ENCODE measurements around the gene COL23A1.
"Not testable (repeated sequence)": the region's sequence is repeated elsewhere in the genome, so short reads cannot be mapped to it uniquely, and the experiment has no call there.

Gene COL23A1

DNA sequence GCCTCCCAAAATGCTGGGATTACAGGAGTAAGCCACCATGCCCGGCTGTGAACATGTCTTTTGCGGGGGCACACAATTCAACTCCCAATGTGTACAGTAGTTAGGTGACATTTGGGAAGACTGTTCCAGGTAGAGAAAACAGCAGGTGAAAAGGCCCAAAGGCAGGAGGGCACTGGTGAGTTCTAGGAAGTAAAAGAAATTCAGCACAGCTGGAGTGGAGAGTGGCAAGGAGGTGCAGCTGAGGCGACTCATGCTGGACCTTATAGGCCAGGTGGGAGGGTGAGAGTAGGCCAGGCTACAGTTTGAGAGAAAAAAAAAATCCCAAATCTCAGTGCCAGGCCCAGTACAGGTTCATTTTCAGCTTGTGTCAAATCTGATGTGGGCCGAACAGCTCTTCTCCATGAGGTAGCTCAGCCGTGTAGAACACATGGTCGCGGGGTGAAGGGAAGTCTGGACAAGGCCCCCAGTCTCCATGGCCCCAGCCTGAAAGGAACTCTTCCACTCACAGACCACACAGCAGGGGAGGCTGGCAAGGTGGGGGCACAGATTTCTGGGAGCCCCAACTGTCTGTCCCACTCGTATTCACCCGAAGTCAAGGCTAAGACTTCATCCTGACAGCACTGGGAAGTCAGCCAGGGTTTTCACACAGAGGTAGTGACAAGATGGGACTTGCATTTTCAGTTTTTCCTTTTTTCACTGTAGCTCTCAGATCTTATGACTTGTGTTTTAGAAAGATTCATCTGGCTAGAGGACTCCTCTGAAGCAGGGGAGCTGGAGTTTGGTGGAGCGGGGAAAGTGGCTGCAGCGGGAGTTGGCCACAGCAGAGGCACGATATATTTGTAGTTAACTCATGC lies 390.4 kb downstream of the COL23A1 start:
- intact Hi-C loops (cut with DNase I; ENCODE audit: low total_unique reads), result no loop called here
- TF ChIP-seq, protein P1, sequence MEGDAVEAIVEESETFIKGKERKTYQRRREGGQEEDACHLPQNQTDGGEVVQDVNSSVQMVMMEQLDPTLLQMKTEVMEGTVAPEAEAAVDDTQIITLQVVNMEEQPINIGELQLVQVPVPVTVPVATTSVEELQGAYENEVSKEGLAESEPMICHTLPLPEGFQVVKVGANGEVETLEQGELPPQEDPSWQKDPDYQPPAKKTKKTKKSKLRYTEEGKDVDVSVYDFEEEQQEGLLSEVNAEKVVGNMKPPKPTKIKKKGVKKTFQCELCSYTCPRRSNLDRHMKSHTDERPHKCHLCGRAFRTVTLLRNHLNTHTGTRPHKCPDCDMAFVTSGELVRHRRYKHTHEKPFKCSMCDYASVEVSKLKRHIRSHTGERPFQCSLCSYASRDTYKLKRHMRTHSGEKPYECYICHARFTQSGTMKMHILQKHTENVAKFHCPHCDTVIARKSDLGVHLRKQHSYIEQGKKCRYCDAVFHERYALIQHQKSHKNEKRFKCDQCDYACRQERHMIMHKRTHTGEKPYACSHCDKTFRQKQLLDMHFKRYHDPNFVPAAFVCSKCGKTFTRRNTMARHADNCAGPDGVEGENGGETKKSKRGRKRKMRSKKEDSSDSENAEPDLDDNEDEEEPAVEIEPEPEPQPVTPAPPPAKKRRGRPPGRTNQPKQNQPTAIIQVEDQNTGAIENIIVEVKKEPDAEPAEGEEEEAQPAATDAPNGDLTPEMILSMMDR (IDR thresholded peaks at IDR 0.05), result no peak
- Histone ChIP-seq H3K9me3 (no peaks in the 10 kb centered on the region), H3K36me3 (peaks cover 0 to 4% (median 0%) of the 10 kb centered on the region in 3 donors), H3K4me3 (no peak overlapping the region), H3K27ac (no peak overlapping the region), H3K27me3 (peaks cover 0 to 3% of the 10 kb centered on the region in 2 donors), H3K4me1 (peaks cover 0 to 5% (median 2%) of the 10 kb centered on the region in 4 donors)
- no peak for DNase-seq

DNA sequence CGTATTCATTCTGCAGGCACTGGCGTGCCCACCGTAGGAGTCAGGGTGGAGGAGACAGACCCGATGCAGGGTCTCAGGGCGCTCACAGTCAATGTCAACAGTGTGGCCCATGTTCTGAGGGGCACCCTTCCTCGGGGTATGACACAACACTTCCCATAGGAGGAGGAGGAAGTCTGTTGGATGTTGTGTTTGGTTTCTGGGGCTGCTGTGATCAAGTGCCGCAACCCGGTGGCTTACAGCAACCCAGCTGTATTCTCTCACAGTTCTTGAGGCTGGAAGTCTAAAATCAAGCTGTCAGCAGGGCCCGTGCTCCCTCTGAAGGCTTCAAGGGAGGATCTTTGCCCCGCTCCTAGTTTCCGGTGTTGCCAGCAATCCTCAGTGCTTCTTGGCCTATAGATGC lies 391.5 kb downstream of the COL23A1 start:
- H3K4me1 ChIP-seq, result peaks cover 0 to 2% (median under 1%) of the 10 kb centered on the region in 4 donors
- no peak overlapping the region for H3K4me3 ChIP-seq
- DNase-seq, result peak in 1 of 2 donors; percentile 45
- no peak overlapping the region for H3K27ac ChIP-seq
- H3K36me3 ChIP-seq, result no peaks in the 10 kb centered on the region
- TF ChIP-seq, protein P1 (IDR thresholded peaks at IDR 0.05), result no peak
- H3K9me3 ChIP-seq, result no peaks in the 10 kb centered on the region
- intact Hi-C loops (cut with DNase I; ENCODE audit: low total_unique reads), result no loop called here
- peaks cover 0 to 14% of the 10 kb centered on the region in 2 donors for H3K27me3 ChIP-seq

GRCh38 chr5:178198151-178198550 lies 392.0 kb downstream of the COL23A1 start:
- H3K4me3 ChIP-seq, result not testable (repeated sequence)
- H3K27me3 ChIP-seq, result peaks cover 0 to 19% of the 10 kb centered on the region in 2 donors

GRCh38 chr5:178196986-178197385 lies 393.2 kb downstream of the COL23A1 start:
- H3K27me3 ChIP-seq, result peaks cover 0 to 21% of the 10 kb centered on the region in 2 donors
- no peak overlapping the region for H3K4me3 ChIP-seq
- TF ChIP-seq, protein P1 (IDR thresholded peaks at IDR 0.05), result peak in 1 of 2 experiments; percentile 8
- H3K9me3 ChIP-seq, result no peaks in the 10 kb centered on the region
- H3K27ac ChIP-seq, result no peak overlapping the region
- no peaks in the 10 kb centered on the region for H3K36me3 ChIP-seq
- intact Hi-C loops (cut with DNase I; ENCODE audit: low total_unique reads), result no loop called here
- no peak for DNase-seq
- H3K4me1 ChIP-seq, result no peaks in the 10 kb centered on the region

More at GRCh38 chr5:178198151-178198550, 392.0 kb downstream of the COL23A1 start:
- H3K9me3 ChIP-seq; H3K27ac ChIP-seq; H3K36me3 ChIP-seq; H3K4me1 ChIP-seq; intact Hi-C loops (cut with DNase I; ENCODE audit: low total_unique reads): not testable (repeated sequence)
- peak in 1 of 2 donors; percentile 25 for DNase-seq

- Histone ChIP-seq H3K36me3 (no peaks in the 10 kb centered on the region), H3K4me3 (no peak overlapping the region), H3K27ac (no peak overlapping the region), H3K9me3 (no peaks in the 10 kb centered on the region), H3K4me1 (no peaks in the 10 kb centered on the region), H3K27me3 (peaks cover 0 to 24% of the 10 kb centered on the region in 2 donors)
- intact Hi-C loops (cut with DNase I; ENCODE audit: low total_unique reads), result no loop called here
- TF ChIP-seq, protein P1 (IDR thresholded peaks at IDR 0.05), result no peak
- peak in 1 of 2 donors; percentile 20 for DNase-seq
Observed at GRCh38 chr5:178196281-178196812, 393.8 kb downstream of the COL23A1 start.

DNA sequence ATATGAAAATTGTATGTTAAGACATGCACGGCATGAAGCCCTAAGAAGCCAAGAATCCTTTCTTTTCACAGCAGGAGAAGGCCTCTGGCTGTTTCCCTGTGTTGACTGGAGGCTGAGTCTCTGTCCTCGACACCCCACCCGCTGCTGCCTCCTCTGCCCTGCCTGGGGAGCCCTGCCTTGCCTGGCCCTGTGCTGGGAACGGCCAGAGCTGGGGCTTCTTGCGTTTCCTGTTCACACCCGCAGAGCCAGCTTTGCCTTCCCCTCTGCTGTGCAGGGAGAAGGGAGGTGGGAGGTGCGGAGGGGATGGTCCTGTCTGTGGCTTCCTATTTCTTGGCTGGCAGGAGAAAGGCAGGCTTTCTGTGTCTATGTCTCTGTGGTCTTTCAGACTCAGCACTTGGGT lies 396.2 kb downstream of the COL23A1 start:
- H3K9me3 ChIP-seq, result no peaks in the 10 kb centered on the region
- H3K27ac ChIP-seq, result no peak overlapping the region
- no peaks in the 10 kb centered on the region for H3K36me3 ChIP-seq
- H3K4me3 ChIP-seq, result no peak overlapping the region
- peak in 1 of 2 donors; percentile 64 for DNase-seq
- peaks cover 0 to 24% of the 10 kb centered on the region in 2 donors for H3K27me3 ChIP-seq
- no peaks in the 10 kb centered on the region for H3K4me1 ChIP-seq
- TF ChIP-seq, protein P1 (IDR thresholded peaks at IDR 0.05), result no peak
- intact Hi-C loops (cut with DNase I; ENCODE audit: low total_unique reads), result no loop called here

Measured in tibial artery (tissue), 4 donors.